SH-SY5Y (cell line): ENCODE measurements around the gene PSMA3.

Source experiments
- GATA2 ChIP-seq: IDR thresholded peaks from 2 replicates; pipeline ENCODE4 v1.6.1; 2011; ENCODE audit warnings: mild to moderate bottlenecking, low read depth, low read length
- GATA3 ChIP-seq: IDR thresholded peaks from 2 replicates; pipeline ENCODE4 v1.6.1; 2011; ENCODE audit warnings: low read depth, mild to moderate bottlenecking, low read length, moderate library complexity

DNA sequence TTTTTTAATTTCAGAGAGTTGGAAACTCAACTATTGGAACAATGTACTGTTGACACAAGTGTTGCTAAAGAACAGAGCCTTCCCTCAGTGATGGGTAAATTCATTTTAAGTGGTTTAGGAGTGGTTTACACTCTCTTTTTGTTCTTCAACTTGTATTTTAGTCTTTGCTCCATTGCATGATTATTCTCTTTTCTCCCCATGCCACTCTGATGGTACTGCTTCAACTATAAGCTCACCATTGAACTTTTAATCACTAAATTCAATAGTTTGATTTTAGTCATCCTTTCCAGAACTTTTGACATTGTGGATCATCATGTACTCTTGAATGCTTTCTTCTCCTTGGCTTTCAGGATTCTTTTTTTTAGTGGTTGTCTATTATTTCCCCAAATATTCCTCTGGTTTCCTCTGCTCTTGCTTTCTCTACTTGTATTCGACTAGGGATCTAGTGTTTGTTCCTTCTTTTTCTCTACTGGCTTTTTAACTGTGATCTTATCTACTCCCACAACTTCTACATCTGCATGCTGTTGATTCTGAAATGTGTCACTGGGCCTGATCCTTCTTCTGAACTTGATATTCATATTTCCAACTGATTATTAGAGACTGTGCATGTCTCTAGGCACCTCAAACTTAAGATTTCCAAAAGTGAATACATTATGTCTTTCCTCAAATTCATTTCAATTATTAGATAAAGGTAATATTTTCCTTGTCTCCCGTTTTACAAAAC lies 29.3 kb upstream of the PSMA3 start:
- TF ChIP-seq GATA2 = no peak
- TF ChIP-seq GATA3 = no peak
